ENCODE results near the gene ITPRIPL1. TPM values are rescaled to one million over a fixed set of nuclear protein-coding genes. Genes with fewer than 3 reads are reported as not detected.

ITPRIPL1 gene
- total and polyA plus RNA-seq, 9 donors, result 0.11 to 1.2 (median 0.46) TPM

DNA sequence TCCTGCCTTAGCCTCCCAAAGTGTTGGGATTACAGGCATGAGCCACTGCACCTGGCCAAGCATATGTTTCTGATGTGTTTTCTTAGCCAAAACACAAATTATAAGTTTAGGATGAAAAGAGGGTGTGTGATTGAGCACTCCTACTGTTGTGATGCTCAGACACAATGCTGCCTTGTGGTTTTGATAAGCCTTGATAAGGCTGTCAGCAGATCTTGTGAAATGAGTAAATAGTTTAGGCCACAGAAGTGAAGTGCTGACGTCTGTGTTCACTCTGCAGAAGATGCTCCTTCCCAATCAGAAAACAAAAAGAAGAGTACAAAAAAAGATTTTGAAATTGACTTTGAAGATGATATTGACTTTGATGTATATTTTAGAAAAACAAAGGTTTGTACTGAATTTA, 34.7 kb downstream of the ITPRIPL1 start:
- WGBS, 3 donors, result 60 to 81% (median 62%) methylated on average over 1 of the region's 1 CpG

DNA sequence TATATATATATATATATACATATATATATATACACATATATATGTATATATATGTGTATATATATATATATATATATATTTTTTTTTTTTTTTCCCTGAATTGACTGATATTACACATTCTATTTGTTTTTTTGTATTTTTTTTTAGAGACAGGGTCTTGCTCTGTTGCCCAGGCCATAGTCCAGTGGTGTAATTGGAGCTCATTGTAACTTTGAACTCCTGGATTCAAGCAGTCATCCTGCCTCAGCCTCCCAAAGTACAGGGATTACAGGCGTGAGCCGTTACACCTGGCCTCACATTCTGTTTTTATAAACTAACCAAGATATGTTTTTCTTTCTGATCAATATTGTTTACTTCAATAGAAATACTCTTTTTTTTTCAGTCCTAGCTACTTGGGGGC, 36.6 kb downstream of the ITPRIPL1 start:
- H3K36me3 ChIP-seq, result no peaks in the 10 kb centered on the region
- no peak overlapping the region for H3K27ac ChIP-seq
- 96 to 99% (median 96%) methylated on average over 2 of the region's 2 CpGs for WGBS, 3 donors
- TF ChIP-seq POLR2A (IDR thresholded peaks at IDR 0.05) (no peak), EP300 (IDR thresholded peaks at IDR 0.05) (no peak)
- TF ChIP-seq, protein P1, sequence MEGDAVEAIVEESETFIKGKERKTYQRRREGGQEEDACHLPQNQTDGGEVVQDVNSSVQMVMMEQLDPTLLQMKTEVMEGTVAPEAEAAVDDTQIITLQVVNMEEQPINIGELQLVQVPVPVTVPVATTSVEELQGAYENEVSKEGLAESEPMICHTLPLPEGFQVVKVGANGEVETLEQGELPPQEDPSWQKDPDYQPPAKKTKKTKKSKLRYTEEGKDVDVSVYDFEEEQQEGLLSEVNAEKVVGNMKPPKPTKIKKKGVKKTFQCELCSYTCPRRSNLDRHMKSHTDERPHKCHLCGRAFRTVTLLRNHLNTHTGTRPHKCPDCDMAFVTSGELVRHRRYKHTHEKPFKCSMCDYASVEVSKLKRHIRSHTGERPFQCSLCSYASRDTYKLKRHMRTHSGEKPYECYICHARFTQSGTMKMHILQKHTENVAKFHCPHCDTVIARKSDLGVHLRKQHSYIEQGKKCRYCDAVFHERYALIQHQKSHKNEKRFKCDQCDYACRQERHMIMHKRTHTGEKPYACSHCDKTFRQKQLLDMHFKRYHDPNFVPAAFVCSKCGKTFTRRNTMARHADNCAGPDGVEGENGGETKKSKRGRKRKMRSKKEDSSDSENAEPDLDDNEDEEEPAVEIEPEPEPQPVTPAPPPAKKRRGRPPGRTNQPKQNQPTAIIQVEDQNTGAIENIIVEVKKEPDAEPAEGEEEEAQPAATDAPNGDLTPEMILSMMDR (IDR thresholded peaks at IDR 0.05), result no peak
- no peaks in the 10 kb centered on the region for H3K9me3 ChIP-seq
- H3K4me1 ChIP-seq (ENCODE audit: insufficient read depth), result no peaks in the 10 kb centered on the region
- DNase-seq, result no peak
- no peaks in the 10 kb centered on the region for H3K27me3 ChIP-seq
- H3K4me3 ChIP-seq, result no peak overlapping the region
- intact Hi-C loops (cut with DNase I), result no loop called here

More for the DNA sequence above, 34.7 kb downstream of the ITPRIPL1 start:
- H3K36me3 ChIP-seq, result no peaks in the 10 kb centered on the region
- TF ChIP-seq POLR2A (IDR thresholded peaks at IDR 0.05) (no peak), EP300 (IDR thresholded peaks at IDR 0.05) (no peak)
- TF ChIP-seq, protein P1 (IDR thresholded peaks at IDR 0.05), result no peak
- H3K4me1 ChIP-seq (ENCODE audit: insufficient read depth), result no peaks in the 10 kb centered on the region
- no peaks in the 10 kb centered on the region for H3K9me3 ChIP-seq
- H3K27ac ChIP-seq, result no peak overlapping the region
- H3K27me3 ChIP-seq, result no peaks in the 10 kb centered on the region
- no peak for DNase-seq
- H3K4me3 ChIP-seq, result no peak overlapping the region
- intact Hi-C loops (cut with DNase I), result no loop called here

DNA sequence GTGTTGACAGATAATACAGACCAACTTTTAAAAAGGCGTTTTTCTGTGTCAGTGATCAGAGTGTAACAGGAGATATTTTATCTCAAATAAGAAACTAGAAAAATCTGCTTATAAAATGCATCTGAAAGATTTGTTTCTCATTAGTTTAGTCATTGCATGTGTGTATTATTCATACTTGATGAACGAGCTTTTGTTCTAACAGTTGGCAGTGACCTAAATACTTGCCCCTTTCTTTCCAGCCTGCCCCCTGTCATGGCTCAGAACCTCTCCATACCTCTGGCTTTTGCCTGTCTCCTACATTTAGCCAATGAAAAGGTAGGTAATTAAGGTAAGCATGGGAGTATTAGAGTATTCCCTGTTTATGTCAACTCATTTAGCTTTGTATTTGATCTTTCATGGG, 44.1 kb downstream of the ITPRIPL1 start:
- H3K27ac ChIP-seq, result no peak overlapping the region
- 87 to 93% (median 90%) methylated on average over 2 of the region's 2 CpGs for WGBS, 3 donors
- no peaks in the 10 kb centered on the region for H3K27me3 ChIP-seq
- no peak for DNase-seq
- TF ChIP-seq EP300 (IDR thresholded peaks at IDR 0.05), result no peak
- TF ChIP-seq, protein P1 (IDR thresholded peaks at IDR 0.05), result no peak
- no peak for TF ChIP-seq POLR2A (IDR thresholded peaks at IDR 0.05)
- H3K9me3 ChIP-seq, result no peaks in the 10 kb centered on the region
- intact Hi-C loops (cut with DNase I), result no loop called here
- no peaks in the 10 kb centered on the region for H3K36me3 ChIP-seq
- no peak overlapping the region for H3K4me3 ChIP-seq
- no peaks in the 10 kb centered on the region for H3K4me1 ChIP-seq (ENCODE audit: insufficient read depth)

DNA sequence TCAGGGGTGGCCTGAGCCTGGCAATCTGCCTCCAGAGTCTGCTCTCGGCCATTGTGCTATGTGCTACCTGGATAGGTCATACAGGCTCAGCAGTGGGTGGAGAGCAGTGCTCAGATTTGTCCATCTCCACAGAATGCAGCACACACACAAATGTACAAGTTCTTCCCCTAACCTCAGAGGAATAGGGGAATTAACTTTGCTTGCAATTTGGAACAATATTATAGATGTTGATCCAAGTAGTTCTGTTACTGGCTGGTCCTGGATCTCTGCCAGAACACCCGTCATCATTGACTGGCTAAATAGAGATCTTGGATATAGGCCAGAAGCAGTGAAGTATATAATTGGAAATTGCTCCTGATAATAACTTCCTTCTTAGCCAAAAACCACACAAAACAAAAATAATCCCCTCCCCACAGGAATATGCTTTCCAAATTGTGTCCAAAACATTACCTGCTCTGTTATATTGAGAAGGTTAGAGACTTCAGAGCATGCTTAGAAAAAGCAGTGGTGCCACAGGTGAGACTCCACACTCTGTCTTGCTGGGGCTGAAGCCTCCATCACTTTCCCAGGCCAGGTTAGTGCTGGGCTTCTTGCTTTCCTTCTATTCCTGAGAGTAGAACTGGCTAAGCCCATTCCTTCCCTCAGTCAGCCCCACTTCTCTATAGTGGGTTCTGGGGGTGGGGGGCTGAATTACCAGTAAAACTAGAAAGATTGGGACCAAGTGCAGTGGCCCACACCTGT, 49.3 kb downstream of the ITPRIPL1 start:
- no peaks in the 10 kb centered on the region for H3K36me3 ChIP-seq
- no peaks in the 10 kb centered on the region for H3K27me3 ChIP-seq
- H3K4me1 ChIP-seq (ENCODE audit: insufficient read depth), result no peaks in the 10 kb centered on the region
- 13 to 17% (median 17%) methylated on average over 2 of the region's 2 CpGs for WGBS, 3 donors
- intact Hi-C loops (cut with DNase I), result no loop called here
- H3K4me3 ChIP-seq, result no peak overlapping the region
- H3K9me3 ChIP-seq, result no peaks in the 10 kb centered on the region
- no peak overlapping the region for H3K27ac ChIP-seq
- DNase-seq, result peak in 1 of 5 donors; percentile 29
- TF ChIP-seq EP300 (IDR thresholded peaks at IDR 0.05) (no peak), POLR2A (IDR thresholded peaks at IDR 0.05) (no peak)
- TF ChIP-seq, protein P1 (IDR thresholded peaks at IDR 0.05), result no peak

Other genes with a start within 250 kb of the ITPRIPL1 start
- gene ADRA2B, start 208.7 kb upstream of the ITPRIPL1 start, total RNA-seq, result 1 to 10 TPM in 4 of 7 donors, under 1 TPM in 3; 0.48 to 1.6 (median 1.0) TPM
- gene ADRA2B, start 208.7 kb upstream of the ITPRIPL1 start, polyA plus RNA-seq, result 1 to 10 TPM in 1 of 2 donors, under 1 TPM in 1; 0.90 to 1.8 TPM
- 1 to 10 TPM in 1 of 7 donors, under 1 TPM in 3, not detected in 3; 0.15 to 1.7 (median 0.56) TPM for gene ASTL, start 186.8 kb upstream of the ITPRIPL1 start, total RNA-seq
- under 1 TPM in 1 of 2 donors, not detected in 1; 0.67 TPM for gene ASTL, start 186.8 kb upstream of the ITPRIPL1 start, polyA plus RNA-seq
- gene DUSP2, start 179.9 kb upstream of the ITPRIPL1 start, total RNA-seq, result 100 to 1,000 TPM in 1 of 7 donors, 10 to 100 TPM in 2, 1 to 10 TPM in 4; 1.4 to 111 (median 3.6) TPM
- gene DUSP2, start 179.9 kb upstream of the ITPRIPL1 start, polyA plus RNA-seq, result 1 to 10 TPM in 1 of 2 donors, under 1 TPM in 1; 0.52 to 2.0 TPM
- gene STARD7, start 116.5 kb upstream of the ITPRIPL1 start, total RNA-seq, result 10 to 100 TPM; 40.3 to 90.9 (median 80.4) TPM
- 10 to 100 TPM; 32.7 to 73.8 TPM for gene STARD7, start 116.5 kb upstream of the ITPRIPL1 start, polyA plus RNA-seq
- gene TMEM127, start 59.3 kb upstream of the ITPRIPL1 start, total RNA-seq, result 10 to 100 TPM; 26.9 to 55.1 (median 51.6) TPM
- gene TMEM127, start 59.3 kb upstream of the ITPRIPL1 start, polyA plus RNA-seq, result 10 to 100 TPM; 32.7 to 44.7 TPM
- 100 to 1,000 TPM in 1 of 7 donors, 10 to 100 TPM in 6; 50.8 to 103 (median 58.5) TPM for gene CIAO1, start 59.1 kb upstream of the ITPRIPL1 start, total RNA-seq
- gene CIAO1, start 59.1 kb upstream of the ITPRIPL1 start, polyA plus RNA-seq, result 10 to 100 TPM; 42.2 to 55.6 TPM
- 100 to 1,000 TPM in 5 of 7 donors, 10 to 100 TPM in 2; 71.1 to 149 (median 125) TPM for gene SNRNP200, start 19.8 kb upstream of the ITPRIPL1 start, total RNA-seq
- 100 to 1,000 TPM in 1 of 2 donors, 10 to 100 TPM in 1; 92.9 to 102 TPM for gene SNRNP200, start 19.8 kb upstream of the ITPRIPL1 start, polyA plus RNA-seq
- 1 to 10 TPM in 1 of 7 donors, under 1 TPM in 6; 0.18 to 3.1 (median 0.64) TPM for gene NCAPH, start 10.4 kb downstream of the ITPRIPL1 start, total RNA-seq
- gene NCAPH, start 10.4 kb downstream of the ITPRIPL1 start, polyA plus RNA-seq, result 1 to 10 TPM in 1 of 2 donors, under 1 TPM in 1; 0.48 to 1.4 TPM
- not detected for gene NEURL3, start 180.0 kb downstream of the ITPRIPL1 start, total RNA-seq
- gene NEURL3, start 180.0 kb downstream of the ITPRIPL1 start, polyA plus RNA-seq, result under 1 TPM in 1 of 2 donors, not detected in 1; 0.06 TPM
- gene ARID5A, start 211.4 kb downstream of the ITPRIPL1 start, total RNA-seq, result 10 to 100 TPM; 11.7 to 46.1 (median 17.1) TPM
- gene ARID5A, start 211.4 kb downstream of the ITPRIPL1 start, polyA plus RNA-seq, result 10 to 100 TPM in 1 of 2 donors, 1 to 10 TPM in 1; 1.5 to 24.4 TPM

All from ovary (tissue), 9 donors.